GM12872 (cell line): Measurements from ENCODE around the gene MEG3.

Experiments
- TF ChIP-seq, protein P1 (sequence below): IDR thresholded peaks from 3 replicates; pipeline ENCODE4 v1.5.1; 2011; ENCODE audit warnings: low read depth, mild to moderate bottlenecking, low read length, moderate library complexity; ENCODE audit not compliant: insufficient read depth

The MEG3 gene

DNA sequence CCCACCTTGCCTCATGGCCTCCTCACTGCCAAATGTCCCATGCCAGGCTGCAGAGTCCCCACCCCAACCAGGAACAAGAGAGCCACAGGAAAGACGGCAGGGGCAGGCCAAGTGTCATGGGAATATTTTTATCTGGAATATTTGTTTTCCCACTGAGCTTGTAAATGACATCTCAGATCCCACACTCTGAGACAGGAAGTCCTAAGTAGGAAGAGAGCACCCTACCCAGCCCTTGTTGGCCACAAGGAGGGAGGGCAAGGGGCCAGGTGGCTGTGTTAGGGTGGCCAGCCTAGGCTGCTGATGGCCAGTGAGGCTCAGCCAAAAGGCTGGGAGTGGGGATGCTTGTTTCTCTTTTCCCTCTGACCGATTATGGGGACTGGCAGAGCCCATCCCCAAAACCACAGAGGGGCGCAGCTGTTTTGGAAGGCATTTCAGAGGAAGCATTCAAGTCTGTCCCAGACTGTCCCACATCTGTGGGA lies 7.7 kb upstream of the MEG3 start:
- TF ChIP-seq, protein P1, sequence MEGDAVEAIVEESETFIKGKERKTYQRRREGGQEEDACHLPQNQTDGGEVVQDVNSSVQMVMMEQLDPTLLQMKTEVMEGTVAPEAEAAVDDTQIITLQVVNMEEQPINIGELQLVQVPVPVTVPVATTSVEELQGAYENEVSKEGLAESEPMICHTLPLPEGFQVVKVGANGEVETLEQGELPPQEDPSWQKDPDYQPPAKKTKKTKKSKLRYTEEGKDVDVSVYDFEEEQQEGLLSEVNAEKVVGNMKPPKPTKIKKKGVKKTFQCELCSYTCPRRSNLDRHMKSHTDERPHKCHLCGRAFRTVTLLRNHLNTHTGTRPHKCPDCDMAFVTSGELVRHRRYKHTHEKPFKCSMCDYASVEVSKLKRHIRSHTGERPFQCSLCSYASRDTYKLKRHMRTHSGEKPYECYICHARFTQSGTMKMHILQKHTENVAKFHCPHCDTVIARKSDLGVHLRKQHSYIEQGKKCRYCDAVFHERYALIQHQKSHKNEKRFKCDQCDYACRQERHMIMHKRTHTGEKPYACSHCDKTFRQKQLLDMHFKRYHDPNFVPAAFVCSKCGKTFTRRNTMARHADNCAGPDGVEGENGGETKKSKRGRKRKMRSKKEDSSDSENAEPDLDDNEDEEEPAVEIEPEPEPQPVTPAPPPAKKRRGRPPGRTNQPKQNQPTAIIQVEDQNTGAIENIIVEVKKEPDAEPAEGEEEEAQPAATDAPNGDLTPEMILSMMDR, result no peak

DNA sequence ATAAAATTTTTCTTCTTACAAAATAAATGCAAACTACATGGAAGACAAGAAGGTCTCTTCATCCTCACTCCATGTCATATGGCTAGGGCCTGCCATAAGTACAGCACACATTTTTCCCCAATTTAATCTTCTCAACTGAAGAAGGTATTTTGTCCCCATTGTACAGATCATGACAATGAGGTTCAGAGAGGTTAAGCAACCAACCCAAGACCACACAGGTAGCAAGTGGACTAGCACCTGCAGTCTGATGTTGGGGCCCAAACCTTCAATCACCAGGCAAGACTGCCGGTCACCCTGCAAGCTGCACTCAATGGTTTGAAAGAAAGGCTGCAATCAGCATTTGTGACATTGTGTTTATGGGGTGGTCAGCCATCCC lies 6.5 kb upstream of the MEG3 start:
- TF ChIP-seq, protein P1, result no peak

DNA sequence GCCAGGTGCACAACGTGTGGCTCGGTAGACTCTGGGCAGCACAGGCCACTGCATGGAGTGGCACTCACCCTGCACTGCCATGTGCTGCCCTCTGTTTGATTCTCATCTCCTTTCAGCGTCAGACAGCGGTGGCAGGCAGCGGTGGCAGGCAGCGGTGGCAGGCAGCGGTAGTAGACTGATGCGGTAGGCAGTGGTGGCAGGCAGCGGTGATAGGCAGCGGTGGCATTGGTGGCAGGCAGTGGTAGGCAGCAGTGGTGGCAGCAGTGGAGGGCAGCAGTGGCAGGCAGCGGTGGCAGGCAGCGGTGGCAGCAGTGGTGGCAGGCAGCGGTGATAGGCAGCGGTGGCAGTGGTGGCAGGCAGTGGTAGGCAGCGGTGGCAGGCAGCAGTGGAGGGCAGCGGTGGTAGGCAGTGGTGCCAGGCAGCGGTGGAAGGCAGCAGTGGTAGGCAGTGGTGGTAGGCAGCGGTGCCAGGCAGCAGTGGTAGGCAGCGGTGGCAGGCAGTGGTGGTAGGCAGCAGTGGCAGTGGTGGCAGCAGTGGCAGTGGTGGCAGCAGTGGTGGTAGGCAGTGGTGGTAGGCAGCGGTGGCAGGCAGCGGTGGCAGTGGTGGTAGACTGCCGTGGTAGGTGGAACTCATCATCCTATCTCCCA lies 6.0 kb upstream of the MEG3 start:
- TF ChIP-seq, protein P1, result no peak

DNA sequence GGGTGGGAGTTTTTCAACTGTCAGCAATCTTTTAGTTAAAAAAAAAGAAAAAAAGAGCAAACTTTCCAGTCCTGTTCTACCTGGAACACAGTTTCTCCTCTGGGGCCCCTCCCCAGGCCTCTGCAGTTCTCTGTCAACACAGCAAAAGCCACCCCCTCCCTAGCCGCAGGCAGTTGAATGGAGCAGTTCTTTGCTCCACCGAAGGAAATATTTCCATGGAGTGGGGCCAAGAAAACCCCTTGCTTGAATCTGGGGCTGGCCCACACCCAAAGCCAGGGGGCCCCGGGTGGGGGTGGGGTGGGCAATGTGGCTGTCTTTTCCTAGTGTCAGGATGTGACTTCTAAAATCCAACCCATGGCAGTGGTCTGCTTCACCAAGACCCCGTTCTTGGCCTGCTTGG lies 5.0 kb upstream of the MEG3 start:
- TF ChIP-seq, protein P1, result no peak

DNA sequence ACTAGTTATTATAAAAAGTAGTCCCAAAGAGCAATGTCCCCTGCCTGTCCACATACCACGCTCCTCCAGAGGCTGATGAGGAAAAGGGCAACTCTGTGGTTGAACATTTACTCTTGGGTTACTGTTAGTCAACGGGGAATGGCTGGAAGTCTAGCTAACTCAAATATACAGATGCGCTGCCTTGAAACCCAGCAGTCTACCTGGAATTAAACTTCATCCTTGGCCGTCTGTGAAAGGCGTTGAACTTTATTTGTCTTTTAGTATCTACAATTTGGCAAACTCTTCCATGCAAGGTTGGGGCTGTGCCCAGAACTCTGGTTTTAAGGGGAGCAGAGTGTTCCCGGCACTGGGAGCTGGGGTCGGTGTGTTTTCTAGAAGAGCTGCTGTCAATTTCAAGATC lies 3.9 kb upstream of the MEG3 start:
- TF ChIP-seq, protein P1, result no peak

DNA sequence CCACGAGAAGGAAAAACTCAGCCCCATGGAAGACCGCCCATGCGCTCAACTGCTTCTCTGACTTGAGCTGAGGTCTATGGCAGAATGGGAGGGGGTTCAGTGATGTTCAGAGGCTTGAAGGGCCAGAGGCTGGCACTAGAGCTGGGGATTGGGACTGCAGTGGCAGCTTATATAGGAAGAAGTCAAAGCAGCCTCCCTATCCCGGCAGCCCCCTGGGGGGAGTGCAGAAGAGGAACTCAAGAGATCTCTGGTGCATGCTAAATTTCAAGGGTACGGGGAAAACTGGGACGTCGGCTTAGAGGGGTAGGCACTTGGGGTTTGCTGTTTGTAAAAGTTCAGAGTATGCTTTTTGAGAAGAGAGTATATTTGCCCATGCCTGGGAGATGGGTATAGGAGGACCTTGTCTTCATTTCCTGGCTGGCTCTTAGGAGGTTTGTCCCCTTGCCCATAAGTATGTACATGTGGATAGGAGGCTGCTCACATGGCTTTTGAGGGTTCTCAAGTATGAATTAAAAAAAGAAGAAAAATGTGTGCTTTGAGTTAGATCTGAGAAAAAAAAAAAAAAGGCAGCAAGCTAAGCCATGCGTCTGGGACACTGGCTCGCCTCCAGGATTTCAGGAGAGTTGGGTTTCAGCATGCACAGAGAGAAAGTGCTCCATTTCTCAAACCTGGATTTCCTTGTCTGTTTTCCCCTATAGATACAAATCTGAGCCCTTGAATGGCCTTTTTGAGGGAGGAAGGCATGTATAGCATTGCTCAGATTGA lies 3.2 kb upstream of the MEG3 start:
- TF ChIP-seq, protein P1, result no peak

DNA sequence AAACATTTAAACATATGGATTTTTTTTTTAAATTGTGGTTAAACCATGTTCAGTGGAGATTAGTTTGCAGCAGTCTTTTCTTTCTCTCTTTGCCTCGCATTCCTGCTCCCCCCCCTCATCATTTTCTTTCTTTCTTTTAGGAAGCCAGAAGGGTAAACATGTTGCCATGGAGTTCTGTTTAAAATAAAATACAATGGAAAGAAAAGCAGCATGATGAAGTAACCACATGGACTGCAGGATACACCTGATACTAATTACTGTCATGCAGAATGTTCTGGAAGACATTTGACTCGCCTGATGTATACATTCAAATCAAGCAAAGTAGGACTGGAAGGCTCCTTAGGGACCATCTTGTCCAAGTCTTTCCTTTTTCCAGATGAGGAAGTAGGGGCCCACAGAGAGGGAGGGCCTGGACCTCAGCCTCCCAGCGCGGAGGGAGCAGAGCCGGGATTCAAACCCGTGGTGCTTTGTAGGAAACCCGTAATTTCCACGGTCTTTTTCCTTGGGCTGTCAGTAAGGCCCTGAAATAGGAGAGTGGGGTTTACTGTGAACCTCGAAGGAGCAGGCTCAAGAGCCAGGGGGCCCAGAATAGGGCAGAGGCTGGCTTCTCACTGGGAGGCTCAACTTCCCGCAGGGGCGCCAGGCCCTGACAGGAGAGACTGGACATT lies 2.4 kb upstream of the MEG3 start:
- TF ChIP-seq, protein P1, result no peak
